SU-DHL-6 (cell line): ENCODE measurements around the gene PIK3R1.

ENCODE experiments used
- EZH2phosphoT487 ChIP-seq: fragments of 200-600 bp; sonication (generic), shearing (Covaris generic); conservative IDR thresholded peaks from 2 replicates; pipeline ENCODE4 v1.6.1; 2018; ENCODE audit warnings: mild to moderate bottlenecking, antibody characterized with exemption, low read length, moderate library complexity, mixed read lengths
- TF ChIP-seq, protein P1 (sequence below): fragments of 200-600 bp; sonication (generic); IDR thresholded peaks from one replicate; pipeline ENCODE4 v1.5.1; 2017; ENCODE audit warnings: antibody characterized with exemption, mild to moderate bottlenecking, low read length, moderate library complexity; ENCODE audit not compliant: insufficient read depth, poor library complexity, severe bottlenecking

DNA sequence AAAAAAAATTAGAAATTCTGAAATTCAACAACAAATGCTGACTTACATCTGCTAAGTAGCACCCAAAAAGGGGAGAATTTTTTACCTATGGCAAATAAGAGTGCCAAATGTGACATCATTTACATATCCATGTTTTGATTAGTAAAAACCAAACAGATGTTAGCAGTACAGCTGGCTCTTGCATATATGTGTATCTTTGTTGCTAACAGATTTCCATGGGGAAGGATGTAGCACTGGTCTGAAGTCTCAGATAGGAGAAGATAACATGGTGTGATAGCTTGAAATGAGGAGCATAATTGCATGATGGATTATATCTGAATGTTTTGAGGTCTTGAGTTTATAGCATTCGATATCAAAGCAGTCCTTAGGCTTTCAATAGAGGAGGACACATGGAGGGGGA, 17.5 kb downstream of the PIK3R1 start:
- no peak for TF ChIP-seq EZH2phosphoT487
- TF ChIP-seq, protein P1, sequence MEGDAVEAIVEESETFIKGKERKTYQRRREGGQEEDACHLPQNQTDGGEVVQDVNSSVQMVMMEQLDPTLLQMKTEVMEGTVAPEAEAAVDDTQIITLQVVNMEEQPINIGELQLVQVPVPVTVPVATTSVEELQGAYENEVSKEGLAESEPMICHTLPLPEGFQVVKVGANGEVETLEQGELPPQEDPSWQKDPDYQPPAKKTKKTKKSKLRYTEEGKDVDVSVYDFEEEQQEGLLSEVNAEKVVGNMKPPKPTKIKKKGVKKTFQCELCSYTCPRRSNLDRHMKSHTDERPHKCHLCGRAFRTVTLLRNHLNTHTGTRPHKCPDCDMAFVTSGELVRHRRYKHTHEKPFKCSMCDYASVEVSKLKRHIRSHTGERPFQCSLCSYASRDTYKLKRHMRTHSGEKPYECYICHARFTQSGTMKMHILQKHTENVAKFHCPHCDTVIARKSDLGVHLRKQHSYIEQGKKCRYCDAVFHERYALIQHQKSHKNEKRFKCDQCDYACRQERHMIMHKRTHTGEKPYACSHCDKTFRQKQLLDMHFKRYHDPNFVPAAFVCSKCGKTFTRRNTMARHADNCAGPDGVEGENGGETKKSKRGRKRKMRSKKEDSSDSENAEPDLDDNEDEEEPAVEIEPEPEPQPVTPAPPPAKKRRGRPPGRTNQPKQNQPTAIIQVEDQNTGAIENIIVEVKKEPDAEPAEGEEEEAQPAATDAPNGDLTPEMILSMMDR: no peak
